HCT116 (cell line): ENCODE results near the gene TLE6. TPM values are rescaled to one million over a fixed set of nuclear protein-coding genes. Genes with fewer than 3 reads are reported as not detected.

ENCODE experiments used
- ATAC-seq: fragments of 200-7000 bp; cut with Tn5 transposase; 2 replicates; pipeline ENCODE4 v1.9.1; 2020; ENCODE audit warnings: mild to moderate bottlenecking, moderate library complexity
- BruUV-seq: library from RNA; stranded (reverse); fragments of 400-500 nt; replicated peaks from 2 replicates; lab custom pipeline; 2021; lab: Mats Ljungman, UMichigan
- CTCF ChIA-PET: fragments of 300-600 bp; sonication (Branson Sonifier 250); formaldehyde crosslinking; loops from one replicate; lab custom pipeline; 2021; ENCODE audit warnings: antibody characterized with exemption; lab: Charles Lee
- POLR2A ChIA-PET: fragments of 300-600, 350-600 bp; sonication (Branson Sonifier 250); formaldehyde crosslinking; loops from one replicate; lab custom pipeline; 2021; ENCODE audit warnings: antibody characterized with exemption; lab: Charles Lee
- RAD21 ChIA-PET, 2 experiments: fragments of 300-600 bp; sonication (Branson Sonifier 250); formaldehyde crosslinking; loops; one replicate each; lab custom pipeline; 2023; ENCODE audit warnings: low total read pairs in 2 of 2; ENCODE audit not compliant: uncharacterized antibody in 2 of 2, unreplicated experiment in 2 of 2, low non-redundant PET in 1 of 2; lab: Charles Lee
- DNase-seq: peaks from one replicate; pipeline ENCODE4 v3.0.0-alpha.2; 2010; ENCODE audit warnings: low read depth, low spot score
- H2AFZ ChIP-seq: fragments of 200-600 bp; shearing (Covaris generic), sonication (generic); 2 replicates; pipeline ENCODE4 v1.6.1; 2017; ENCODE audit warnings: low read depth, mixed run types, mixed read lengths, antibody characterized with exemption, low read length; ENCODE audit not compliant: poor library complexity, severe bottlenecking
- H3K27ac ChIP-seq: 2 replicates; pipeline ENCODE4 v1.5.1; 2012; ENCODE audit warnings: low read depth, low read length
- H3K27me3 ChIP-seq: fragments of 200-600 bp; sonication (generic); 2 replicates; pipeline ENCODE4 v1.6.1; 2016; ENCODE audit warnings: mixed run types, low read length, mixed read lengths; ENCODE audit not compliant: insufficient read depth
- H3K36me3 ChIP-seq, 2 experiments: fragments of 200-500 bp in 1 of 2; fragments of 200-600 bp in 1 of 2; sonication (Bioruptor generic) in 1 of 2; sonication (generic) in 1 of 2; 2 replicates each; pipeline versions ENCODE4 v1.5.1 to v1.6.1; 2014 to 2016; ENCODE audit warnings: low read length in 2 of 2, inconsistent platforms in 1 of 2, mixed read lengths in 1 of 2, mixed run types in 1 of 2; ENCODE audit not compliant: insufficient read depth in 2 of 2, control insufficient read depth in 1 of 2
- H3K4me1 ChIP-seq, 2 experiments: fragments of 200-600 bp in 1 of 2; sonication (generic) in 1 of 2; 2 replicates each; pipeline versions ENCODE4 v1.5.1 to v1.6.1; 2012 to 2017; ENCODE audit warnings: low read length in 2 of 2, inconsistent platforms in 1 of 2, mild to moderate bottlenecking in 1 of 2, mixed read lengths in 1 of 2, mixed run types in 1 of 2, moderate library complexity in 1 of 2; ENCODE audit not compliant: insufficient read depth in 2 of 2, control insufficient read depth in 1 of 2
- H3K4me2 ChIP-seq: fragments of 200-600 bp; sonication (generic); 2 replicates; pipeline ENCODE4 v1.6.1; 2017; ENCODE audit warnings: mixed run types, low read length, mixed read lengths
- H3K4me3 ChIP-seq, 2 experiments: fragments of 200-600 bp in 1 of 2; sonication (generic) in 1 of 2; replicated peaks in 1 of 2; 2 replicates each; pipeline ENCODE4 v1.5.1; 2011 to 2016; ENCODE audit warnings: low read length in 2 of 2, control low read depth in 1 of 2, low read depth in 1 of 2, mild to moderate bottlenecking in 1 of 2, mixed read lengths in 1 of 2, mixed run types in 1 of 2
- H3K79me2 ChIP-seq: fragments of 200-600 bp; sonication (generic); 2 replicates; pipeline ENCODE4 v1.6.1; 2017; ENCODE audit warnings: mild to moderate bottlenecking, mixed run types, low read length, moderate library complexity, mixed read lengths; ENCODE audit not compliant: insufficient read depth
- H3K9ac ChIP-seq: fragments of 200-600 bp; sonication (generic); 2 replicates; pipeline ENCODE4 v1.6.1; 2016; ENCODE audit warnings: low read length, mixed read lengths
- H3K9me2 ChIP-seq: fragments of 200-600 bp; sonication (generic), shearing (Covaris generic); 2 replicates; pipeline ENCODE4 v1.6.1; 2017; ENCODE audit warnings: mixed run types, mild to moderate bottlenecking, moderate library complexity; ENCODE audit not compliant: insufficient read depth
- H3K9me3 ChIP-seq, 2 experiments: fragments of 200-500 bp in 1 of 2; fragments of 200-600 bp in 1 of 2; sonication (Bioruptor generic) in 1 of 2; sonication (generic) in 1 of 2; 2 replicates each; pipeline ENCODE4 v1.6.1; 2014 to 2017; ENCODE audit warnings: low read length in 2 of 2, mixed read lengths in 2 of 2, inconsistent platforms in 1 of 2, low read depth in 1 of 2, mild to moderate bottlenecking in 1 of 2, mixed run types in 1 of 2, moderate library complexity in 1 of 2; ENCODE audit not compliant: control insufficient read depth in 1 of 2, insufficient read depth in 1 of 2
- H4K20me1 ChIP-seq: fragments of 200-600 bp; sonication (generic), shearing (Covaris generic); 2 replicates; pipeline ENCODE4 v1.6.1; 2017; ENCODE audit warnings: mixed run types, mild to moderate bottlenecking, moderate library complexity; ENCODE audit not compliant: insufficient read depth
- CBX3 ChIP-seq: IDR thresholded peaks from 2 replicates; pipeline ENCODE4 v1.6.1; 2012; ENCODE audit warnings: low read depth
- CEBPB ChIP-seq: IDR thresholded peaks from 2 replicates; pipeline ENCODE4 v1.6.1; 2012; ENCODE audit warnings: low read depth
- CTCF ChIP-seq, 3 experiments: fragments of 200-600 bp in 1 of 3; sonication (generic) in 1 of 3; IDR thresholded peaks in 2 of 3; conservative IDR thresholded peaks in 1 of 3; 2 replicates each; pipeline ENCODE4 v1.5.1; 2012 to 2017; ENCODE audit warnings: low read depth in 2 of 3, low read length in 2 of 3, antibody characterized with exemption in 1 of 3, borderline replicate concordance in 1 of 3, control low read depth in 1 of 3, mild to moderate bottlenecking in 1 of 3, mixed read lengths in 1 of 3, mixed run types in 1 of 3, moderate library complexity in 1 of 3; ENCODE audit not compliant: insufficient read depth in 1 of 3
- EGR1 ChIP-seq: IDR thresholded peaks from 2 replicates; pipeline ENCODE4 v1.6.1; 2012; ENCODE audit warnings: low read depth
- ELF1 ChIP-seq: IDR thresholded peaks from 2 replicates; pipeline ENCODE4 v1.6.1; 2012; ENCODE audit warnings: low read depth, borderline replicate concordance
- FOSL1 ChIP-seq: IDR thresholded peaks from 2 replicates; pipeline ENCODE4 v1.6.1; 2012; ENCODE audit warnings: low read depth
- JUND ChIP-seq: IDR thresholded peaks from 2 replicates; pipeline ENCODE4 v1.6.1; 2012
- MAX ChIP-seq: IDR thresholded peaks from 2 replicates; pipeline ENCODE4 v1.6.1; 2012
- POLR2A ChIP-seq: IDR thresholded peaks from 2 replicates; pipeline ENCODE4 v1.7.0; 2011; ENCODE audit warnings: borderline replicate concordance; ENCODE audit not compliant: insufficient read depth, insufficient read length; ENCODE audit errors: extremely low read depth
- POLR2AphosphoS5 ChIP-seq: IDR thresholded peaks from 2 replicates; pipeline ENCODE4 v1.6.1; 2011; ENCODE audit warnings: mild to moderate bottlenecking, low read depth, low read length, moderate library complexity
- RAD21 ChIP-seq: IDR thresholded peaks from 2 replicates; pipeline ENCODE4 v1.6.1; 2012; ENCODE audit warnings: low read depth, mild to moderate bottlenecking
- REST ChIP-seq: IDR thresholded peaks from 2 replicates; pipeline ENCODE4 v1.6.1; 2012; ENCODE audit warnings: low read depth
- SIN3A ChIP-seq: IDR thresholded peaks from 2 replicates; pipeline ENCODE4 v1.6.1; 2012; ENCODE audit warnings: low read depth
- SP1 ChIP-seq: IDR thresholded peaks from 2 replicates; pipeline ENCODE4 v1.6.1; 2012; ENCODE audit warnings: low read depth
- SRF ChIP-seq: IDR thresholded peaks from 2 replicates; pipeline ENCODE4 v1.6.1; 2012; ENCODE audit warnings: low read depth
- TCF7L2 ChIP-seq: IDR thresholded peaks from 2 replicates; pipeline ENCODE4 v1.7.0; 2011; ENCODE audit warnings: borderline replicate concordance, inconsistent platforms; ENCODE audit not compliant: insufficient read depth, insufficient read length; ENCODE audit errors: extremely low read depth
- YY1 ChIP-seq: IDR thresholded peaks from 2 replicates; pipeline ENCODE4 v1.6.1; 2011; ENCODE audit warnings: low read length, low read depth, moderate library complexity, mild to moderate bottlenecking; ENCODE audit not compliant: insufficient replicate concordance; ENCODE audit errors: extremely low read depth
- ZBTB33 ChIP-seq: IDR thresholded peaks from 2 replicates; pipeline ENCODE4 v1.6.1; 2011; ENCODE audit warnings: mild to moderate bottlenecking, low read length, moderate library complexity; ENCODE audit not compliant: insufficient replicate concordance; ENCODE audit errors: extremely low read depth
- ZFX ChIP-seq: fragments of 450-650 bp; IDR thresholded peaks from 2 replicates; pipeline ENCODE4 v1.6.1; 2017
- ZNF274 ChIP-seq: fragments of 200-500 bp; sonication (Bioruptor generic); IDR thresholded peaks from 2 replicates; pipeline ENCODE4 v1.6.1; 2014; ENCODE audit warnings: mild to moderate bottlenecking, low read depth, low read length, inconsistent platforms
- intact Hi-C: fragments of 100-400 bp; cut with micrococcal nuclease; formaldehyde crosslinking; loops from 2 replicates; pipeline ENCODE4 v1.10.0; 2022
- total RNA-seq: library from RNA; stranded (reverse); gene quantifications from one replicate; pipeline ENCODE4 v1.2.1, GENCODE V29; 2021; ENCODE audit not compliant: unreplicated experiment

Gene TLE6
- total RNA-seq, 1 experiment from 2014 or later: 10.9 TPM

- Histone ChIP-seq H4K20me1 (no peaks in the 10 kb centered on the region), H3K36me3 (no peaks in the 10 kb centered on the region), H3K27ac (peak within 1 kb of the TSS; percentile 86), H3K4me1 (peaks cover 6 to 26% of the 10 kb centered on the region in 2 experiments; a peak in 3 of 4 replicates), H3K4me2 (peak within 1 kb of the TSS; percentile 95), H3K4me3 (peak within 1 kb of the TSS; percentile 85 to 95), H3K9me2 (no peaks in the 10 kb centered on the region), H3K9me3 (no peaks in the 10 kb centered on the region), H3K79me2 (peaks cover 37% of the 10 kb centered on the region), H2AFZ (peak within 1 kb of the TSS; percentile 57), H3K9ac (peak within 1 kb of the TSS; percentile 86), H3K27me3 (no peaks in the 10 kb centered on the region)
- ChIA-PET RAD21 (no interaction called here), CTCF (interaction anchor here (0.8 kb wide), 1 partner anchor 58 kb away, joined by 3 read pairs; no protein-coding TSS in a partner anchor), POLR2A (no interaction called here)
- ATAC-seq (peak; percentile 96), DNase-seq (peak; percentile 99)
- no TSS peak for BruUV-seq
- intact Hi-C loops: loop anchor here (5.0 kb wide), 1 partner anchor 43 kb away; the partner anchor contains the start of gene ZNF57
- TF ChIP-seq POLR2A (peak; percentile 59), EGR1 (peak; percentile 90), POLR2AphosphoS5 (peak; percentile 85), SIN3A (no peak), MAX (peak; percentile 84), RAD21 (no peak), JUND (no peak), YY1 (no peak), ZFX (no peak), SRF (no peak; the same call in 1 of the 2 replicates), TCF7L2 (no peak), FOSL1 (no peak), SP1 (peak; percentile 100), CTCF (IDR thresholded peaks at IDR 0.05 in 2 of 3, conservative IDR thresholded peaks at IDR 0.05 in 1 of 3; ENCODE audit: borderline replicate concordance in 1 of 3, insufficient read depth in 1 of 3, low read depth in 2 of 3, low read length in 2 of 3) (no peak), CBX3 (no peak), ZBTB33 (no peak), ELF1 (no peak), ZNF274 (no peak), CEBPB (no peak), REST (no peak)
Measured at GRCh38 chr19:2944775-2945574, 32.4 kb upstream of the TLE6 start, which contains the start of gene ZNF77. ZNF77 (minus strand) TSS chr19:2944971; CDS start chr19:2944840, 131 bp downstream.
